Ammon's horn (tissue), 1 donor: Measurements from ENCODE around the gene A4GNT.

Experiments used
- DNase-seq: peaks from one replicate; pipeline ENCODE4 v3.0.0-alpha.2; 2016; ENCODE audit warnings: low spot score

Gene A4GNT

DNA sequence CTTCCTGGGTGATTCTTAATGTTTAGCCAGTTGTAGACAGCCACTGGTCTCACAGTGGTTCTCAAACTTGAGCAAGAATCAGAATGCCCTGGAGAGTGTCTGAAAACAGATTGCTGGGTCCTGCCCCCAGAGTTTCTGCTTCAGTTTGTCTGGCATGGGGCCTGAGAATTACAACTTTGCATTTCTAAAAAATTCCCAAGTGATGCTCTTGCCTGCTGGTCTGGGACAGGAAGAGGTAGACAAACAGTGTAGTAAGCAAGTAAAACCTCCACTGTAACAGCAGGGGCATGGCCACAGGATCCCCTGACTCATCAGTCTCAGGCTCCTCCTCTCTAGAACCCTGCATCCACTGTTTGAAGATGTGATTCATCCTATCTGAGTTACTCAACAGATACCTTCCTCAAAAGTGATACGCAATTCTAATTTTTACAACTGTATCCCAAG is 53.3 kb downstream of the A4GNT start:
- no peak for DNase-seq

DNA sequence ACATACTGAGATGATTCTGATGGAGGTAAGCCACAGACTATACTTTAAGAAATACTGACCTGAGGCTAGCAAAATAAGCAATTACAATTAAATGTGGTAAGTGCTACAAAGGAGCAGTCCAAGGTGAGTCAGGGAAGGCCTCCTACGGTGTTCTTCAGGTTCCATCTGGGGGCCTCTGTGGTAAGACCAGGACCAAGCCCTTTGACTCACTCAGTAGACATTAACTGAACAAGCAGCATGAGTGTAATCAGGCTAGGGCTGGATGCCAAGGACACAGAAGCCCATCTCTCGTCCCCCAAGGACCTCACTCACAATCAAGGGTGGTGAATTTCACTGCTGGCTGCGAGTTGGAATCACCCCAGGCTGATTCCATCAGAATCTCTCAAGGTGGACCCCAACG is 54.1 kb downstream of the A4GNT start:
- no peak for DNase-seq
